ENCODE results near the gene PHC2. TPM values are rescaled to one million over a fixed set of nuclear protein-coding genes. Genes with fewer than 3 reads are reported as not detected.

The PHC2 gene
- total RNA-seq, 1 experiment from 2014 or later: 9.4 TPM

DNA sequence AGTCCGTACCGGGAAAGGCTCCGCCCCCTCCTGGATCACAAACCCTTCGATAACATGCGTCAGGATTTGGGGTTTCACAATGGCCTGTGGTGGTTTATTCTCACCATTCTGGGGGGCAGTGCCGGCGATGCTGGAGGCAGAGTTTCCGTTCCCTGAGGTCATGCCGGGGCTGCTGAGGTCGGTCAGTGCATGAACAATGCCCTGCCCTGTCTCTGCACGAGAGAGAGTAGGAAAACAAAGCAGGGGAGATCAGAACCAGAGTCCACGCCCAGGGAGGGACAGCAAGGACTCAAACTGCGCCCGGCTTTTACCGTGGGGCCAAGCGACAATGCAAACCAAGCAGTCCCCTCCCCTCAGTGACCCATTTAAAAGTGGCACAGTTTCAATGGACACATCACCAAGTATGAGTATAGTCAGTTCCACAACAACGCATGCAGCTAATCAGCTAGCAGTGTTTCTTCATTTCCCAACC, 96.8 kb downstream of the PHC2 start:
- no peak overlapping the region for H2BK120ac ChIP-seq (ENCODE audit: low read depth, low read length, poor library complexity, severe bottlenecking)
- peaks cover 6% of the 10 kb centered on the region for H3K27me3 Mint-ChIP-seq (ENCODE audit: low read depth)
- H4K91ac ChIP-seq (ENCODE audit: insufficient read length, low read depth, low read length): no peak overlapping the region
- H3K23ac ChIP-seq (ENCODE audit: insufficient read length, low read depth, low read length): no peak overlapping the region
- no peak overlapping the region for H3K4me2 ChIP-seq (ENCODE audit: insufficient read depth, insufficient read length, low read length)
- H3K9ac ChIP-seq (ENCODE audit: extremely low read depth, insufficient read length, low read length): no peak overlapping the region
- no peak overlapping the region for H2BK20ac ChIP-seq (ENCODE audit: low read depth, low read length, poor library complexity, severe bottlenecking)
- no peak overlapping the region for H3T11ph ChIP-seq (ENCODE audit: low read length)
- H3K27ac Mint-ChIP-seq: no peak overlapping the region
- no peak overlapping the region for H2AFZ ChIP-seq (ENCODE audit: low read length)
- no peaks in the 10 kb centered on the region for H3K79me2 ChIP-seq (ENCODE audit: insufficient read depth, low read length)
- H3K9me3 ChIP-seq (ENCODE audit: control insufficient read depth, low read depth, low read length): no peaks in the 10 kb centered on the region
- no peak overlapping the region for H3K56ac ChIP-seq (ENCODE audit: insufficient read length, low read depth, low read length)
- H2AK5ac ChIP-seq (ENCODE audit: insufficient read length, low read length): no peak overlapping the region
- no peak overlapping the region for H3K4me3 Mint-ChIP-seq
- no peak overlapping the region for H4K5ac ChIP-seq (ENCODE audit: insufficient read length, low read depth, low read length)
- H2BK15ac ChIP-seq (ENCODE audit: low read depth, low read length): no peak overlapping the region
- no peak overlapping the region for H2BK12ac ChIP-seq (ENCODE audit: insufficient read length, low read depth, low read length)
- no peaks in the 10 kb centered on the region for H3K27me3 ChIP-seq (ENCODE audit: insufficient read depth, low read length)
- H3K18ac ChIP-seq (ENCODE audit: insufficient read length, low read depth, low read length): no peak overlapping the region
- H3K79me1 ChIP-seq (ENCODE audit: insufficient read depth, low read depth, low read length, poor library complexity, severe bottlenecking): no peaks in the 10 kb centered on the region
- H2BK5ac ChIP-seq (ENCODE audit: insufficient read length, low read length): no peak overlapping the region
- H3K4me1 Mint-ChIP-seq: peaks cover 21 to 32% of the 10 kb centered on the region in 2 experiments
- no peaks in the 10 kb centered on the region for H3K9me3 Mint-ChIP-seq
- no peaks in the 10 kb centered on the region for H4K20me1 ChIP-seq (ENCODE audit: control insufficient read depth, insufficient read depth, insufficient read length)
- no peak overlapping the region for H3K27ac ChIP-seq (ENCODE audit: insufficient read length, low read depth, low read length)
- DNase-seq: no peak
- H3K4me1 ChIP-seq (ENCODE audit: insufficient read depth, low read length): peaks cover 4% of the 10 kb centered on the region; the same call in 1 of the 2 replicates
- H3K4ac ChIP-seq (ENCODE audit: low read depth, low read length): no peak overlapping the region
- TF ChIP-seq CTCF (conservative IDR thresholded peaks at IDR 0.05): no peak
- H3K23me2 ChIP-seq (ENCODE audit: insufficient read length, low read depth, low read length, poor library complexity, severe bottlenecking): no peaks in the 10 kb centered on the region
- WGBS (ENCODE audit: extremely low coverage, insufficient read length, low lambda C conversion rate): no CpG with 5 or more reads among the region's 17 CpGs
- H4K8ac ChIP-seq (replicated peaks; ENCODE audit: insufficient read length, low read depth, low read length): no peak overlapping the region
- H3K14ac ChIP-seq (ENCODE audit: insufficient read depth, low read length): no peak overlapping the region
- peaks cover 5 to 28% (median 5%) of the 10 kb centered on the region in 3 experiments; a peak in 6 of 7 replicates for H3K36me3 Mint-ChIP-seq (ENCODE audit: insufficient read depth in 1 of 3, low read depth in 3 of 3)

Measured in H9 (cell line).